GM23248 (cell line): Measurements from ENCODE around the gene ARRB1.

Experiments
- EZH2 ChIP-seq: fragments of 200-600 bp; sonication (generic); IDR thresholded peaks from 2 replicates; pipeline ENCODE4 v1.6.1; 2018; ENCODE audit warnings: antibody characterized with exemption, mild to moderate bottlenecking; ENCODE audit not compliant: insufficient read depth, poor library complexity, severe bottlenecking
- EZH2phosphoT487 ChIP-seq: fragments of 200-600 bp; sonication (generic); IDR thresholded peaks from 2 replicates; pipeline ENCODE4 v1.6.1; 2018; ENCODE audit warnings: antibody characterized with exemption, moderate library complexity, mild to moderate bottlenecking, low read depth; ENCODE audit not compliant: insufficient read depth

- TF ChIP-seq EZH2 (no peak), EZH2phosphoT487 (no peak)
These were observed 21.2 kb downstream of the ARRB1 start for GRCh38 chr11:75330291-75330690.
